ENCODE measurements around the gene HIF1AN. TPM values are rescaled to one million over a fixed set of nuclear protein-coding genes. Genes with fewer than 3 reads are reported as not detected.

HIF1AN gene
- total and polyA plus RNA-seq, 2 of the 8 experiments (the other 6 are each of a cell fraction or from before 2014, with no cell fraction given), result 10.9 to 62.8 TPM

GRCh38 chr10:100496567-100496966 is 39.2 kb upstream of the HIF1AN start:
- POLR2A ChIA-PET (ENCODE audit: partially characterized antibody), result interaction anchor here (1.9 kb wide), 1 partner anchor 11 kb away, joined by 6 read pairs; no protein-coding TSS in a partner anchor
- Histone ChIP-seq H3K4ac (replicated peaks; ENCODE audit: insufficient read length, low read depth, low read length) (no peak overlapping the region), H3K4me3 (ENCODE audit: extremely low read depth in 1 of 4, insufficient read depth in 2 of 4, low read depth in 3 of 4, low read length in 4 of 4) (no peak overlapping the region), H2BK20ac (ENCODE audit: low read length) (no peak overlapping the region), H3K23ac (ENCODE audit: insufficient read length) (no peak overlapping the region), H3K79me1 (ENCODE audit: low read depth, low read length) (no peaks in the 10 kb centered on the region), H3K56ac (replicated peaks; ENCODE audit: insufficient read length, low read depth, low read length) (no peak overlapping the region), H4K91ac (replicated peaks; ENCODE audit: insufficient read length, low read length) (no peak overlapping the region), H4K8ac (ENCODE audit: extremely low read depth, insufficient read depth, low read length) (no peak overlapping the region), H3K18ac (ENCODE audit: extremely low read depth, low read length) (no peak overlapping the region), H2BK15ac (ENCODE audit: low read length) (no peak overlapping the region), H3K4me2 (ENCODE audit: insufficient read depth in 1 of 2, low read depth in 2 of 2, low read length in 2 of 2) (no peak overlapping the region), H2BK12ac (ENCODE audit: low read depth, low read length) (no peak overlapping the region), H3K79me2 (ENCODE audit: control insufficient read depth in 1 of 2, insufficient read depth in 2 of 2, low read length in 2 of 2) (no peaks in the 10 kb centered on the region), H4K20me1 (replicated peaks in 1 of 2; ENCODE audit: control insufficient read depth in 1 of 2, insufficient read depth in 2 of 2, low read length in 2 of 2) (peaks cover 0 to 3% of the 10 kb centered on the region in 2 experiments), H2BK5ac (ENCODE audit: low read depth, low read length) (no peak overlapping the region), H2BK120ac (replicated peaks; ENCODE audit: low read depth, low read length) (no peak overlapping the region), H2AK5ac (ENCODE audit: low read depth, low read length) (no peak overlapping the region), H3K4me1 (replicated peaks in 1 of 4; ENCODE audit: control insufficient read depth in 3 of 4, insufficient read depth in 4 of 4, low read length in 3 of 4) (no peaks in the 10 kb centered on the region), H3K23me2 (ENCODE audit: low read depth, low read length) (no peaks in the 10 kb centered on the region; the same call in 1 of the 2 replicates), H2AFZ (ENCODE audit: low read length) (no peak overlapping the region), H4K5ac (ENCODE audit: insufficient read length, low read depth, low read length) (no peak overlapping the region), H3K14ac (ENCODE audit: insufficient read length) (no peak overlapping the region), H3K27ac (ENCODE audit: low read depth, low read length) (no peak overlapping the region), H3K9ac (replicated peaks in 1 of 4; ENCODE audit: extremely low read depth in 1 of 4, low read depth in 3 of 4, low read length in 3 of 4) (no peak overlapping the region), H3K9me3 (ENCODE audit: insufficient read depth in 2 of 2, low read depth in 1 of 2, low read length in 1 of 2) (no peaks in the 10 kb centered on the region), H3K27me3 (replicated peaks in 1 of 4; ENCODE audit: control insufficient read depth in 3 of 4, extremely low read depth in 1 of 4, insufficient read depth in 3 of 4, low read length in 3 of 4) (peaks cover 7 to 50% (median 21%) of the 10 kb centered on the region in 4 experiments), H3K36me3 (ENCODE audit: control insufficient read depth in 2 of 4, insufficient read depth in 4 of 4, low read length in 3 of 4) (no peaks in the 10 kb centered on the region; a peak in 1 of 8 replicates)
- TF ChIP-seq BACH1 (IDR thresholded peaks at IDR 0.05; ENCODE audit: low read length) (no peak), TEAD4 (IDR thresholded peaks at IDR 0.05; ENCODE audit: low read depth, low read length) (no peak), RNF2 (IDR thresholded peaks at IDR 0.05; ENCODE audit: borderline replicate concordance, low read depth, low read length, missing control alignments, poor library complexity, severe bottlenecking) (no peak), RAD21 (IDR thresholded peaks at IDR 0.05 in 1 of 2, conservative IDR thresholded peaks at IDR 0.05 in 1 of 2; ENCODE audit: low read depth in 2 of 2, low read length in 2 of 2) (no peak), RFX5 (IDR thresholded peaks at IDR 0.05; ENCODE audit: borderline replicate concordance, low read depth, low read length) (no peak), RBBP5 (IDR thresholded peaks at IDR 0.05; ENCODE audit: borderline replicate concordance, low read depth, low read length) (no peak), POLR2AphosphoS5 (IDR thresholded peaks at IDR 0.05; ENCODE audit: low read depth, low read length) (no peak), PHF8 (conservative IDR thresholded peaks at IDR 0.05; ENCODE audit: low read depth, low read length) (no peak), FOSL1 (IDR thresholded peaks at IDR 0.05; ENCODE audit: insufficient read depth, low read depth, low read length) (no peak), CTBP2 (IDR thresholded peaks at IDR 0.05; ENCODE audit: borderline replicate concordance, insufficient read depth, insufficient read length, low read length) (no peak), GTF2F1 (IDR thresholded peaks at IDR 0.05; ENCODE audit: borderline replicate concordance, low read depth, low read length) (no peak), CHD2 (IDR thresholded peaks at IDR 0.05; ENCODE audit: low read length) (no peak)
- CTCF ChIA-PET (ENCODE audit: partially characterized antibody), result interaction anchor here (0.6 to 8.7 kb wide), 8 partner anchors 10 to 414 kb away, joined by 3 to 111 read pairs (median 13); no protein-coding TSS in a partner anchor
- WGBS, 2 experiments (ENCODE audit: extremely low coverage in 1 of 2, insufficient coverage in 1 of 2, insufficient read length in 1 of 2, insufficient replicate concordance in 2 of 2, low coverage in 1 of 2, low lambda C conversion rate in 2 of 2, missing lambda C conversion rate in 1 of 2), result 77% methylated on average over 2 of the region's 2 CpGs; no CpG with 5 or more reads in 1 of the 2 experiments
- FAIRE-seq (no peak), DNase-seq (ENCODE audit: low read depth in 1 of 2, low spot score in 2 of 2) (no peak)

All from H1 (cell line).